Measurements from ENCODE around the gene SLC26A6. TPM values are rescaled to one million over a fixed set of nuclear protein-coding genes. Genes with fewer than 3 reads are reported as not detected.
A peak's percentile ranks its signal among the peaks of the same experiment; 100 is the strongest.

SLC26A6 gene
- total RNA-seq (100 to 1,000 TPM in 3 of 5 donors, 10 to 100 TPM in 2; 23.9 to 279 (median 137) TPM), polyA plus RNA-seq (10 to 100 TPM; 14.8 to 67.7 (median 31.4) TPM)
- long read RNA-seq, donor 1, partial matches to known transcripts: 0 of 1 reads
- long read RNA-seq, donor 1, other reads (novel, unspliced or antisense): 0 of 1 reads
- long read RNA-seq, donor 2: 0 reads
- long read RNA-seq, donor 3: 0 reads
- long read RNA-seq, donor 4: 0 reads
- long read RNA-seq, donor 5: 0 reads
- long read RNA-seq, donor 6: 0 reads
- long read RNA-seq, donor 7: 0 reads
- long read RNA-seq, donor 8, partial matches to known transcripts: 0 of 1 reads
- long read RNA-seq, donor 8, other reads (novel, unspliced or antisense): 0 of 1 reads
- long read RNA-seq, donor 9, partial matches to known transcripts: 0 of 1 reads
- long read RNA-seq, donor 9, other reads (novel, unspliced or antisense): 0 of 1 reads
- long read RNA-seq, donor 10: 0 reads

GRCh38 chr3:48635222-48636021 is at the start of gene SLC26A6:
Gene SLC26A6 (minus strand): TSS chr3:48635461. CDS start chr3:48635393, 68 bp downstream.
- no peaks in the 10 kb centered on the region for H3K9me3 ChIP-seq
- peaks cover 8 to 30% (median 30%) of the 10 kb centered on the region in 4 donors for H3K36me3 ChIP-seq
- H3K27me3 ChIP-seq: no peaks in the 10 kb centered on the region
- peak in 1 of 4 donors; percentile 31 for TF ChIP-seq POLR2A (IDR thresholded peaks at IDR 0.05)
- TF ChIP-seq EP300 (IDR thresholded peaks at IDR 0.05): no peak
- peak; percentile 49 to 89 (median 88) for TF ChIP-seq POLR2AphosphoS5 (IDR thresholded peaks at IDR 0.05)
- TF ChIP-seq CTCF (IDR thresholded peaks at IDR 0.05): peak in 5 of 7 experiments; percentile 20 to 43 (median 39)
- WGBS, 5 donors: 0 to 1% (median 0%) methylated on average over 22 to 68 of the region's 68 CpGs
- DNase-seq: peak; percentile 98 to 99
- H3K4me3 ChIP-seq: peak within 1 kb of the TSS; percentile 79 to 98 (median 94)
- H3K4me1 ChIP-seq: peaks cover 22 to 35% (median 26%) of the 10 kb centered on the region in 4 donors
- intact Hi-C loops (cut with DNase I; ENCODE audit: low total_unique reads): no loop called here
- H3K27ac ChIP-seq: peak within 1 kb of the TSS; percentile 79 to 91 (median 87)

GRCh38 chr3:48684480-48685143 is 49.4 kb upstream of the SLC26A6 start:
- intact Hi-C loops (cut with DNase I; ENCODE audit: low total_unique reads): no loop called here
- peaks cover 47 to 59% (median 55%) of the 10 kb centered on the region in 4 donors for H3K36me3 ChIP-seq
- no peaks in the 10 kb centered on the region for H3K9me3 ChIP-seq
- H3K4me1 ChIP-seq: peaks cover 26 to 46% (median 40%) of the 10 kb centered on the region in 4 donors
- peak overlapping the region; percentile 71 to 96 (median 78) for H3K4me3 ChIP-seq
- no peak for TF ChIP-seq EP300 (IDR thresholded peaks at IDR 0.05)
- TF ChIP-seq POLR2AphosphoS5 (IDR thresholded peaks at IDR 0.05): no peak
- TF ChIP-seq POLR2A (IDR thresholded peaks at IDR 0.05): no peak
- TF ChIP-seq CTCF (IDR thresholded peaks at IDR 0.05): no peak
- peak in 1 of 2 donors; percentile 45 for DNase-seq
- no peaks in the 10 kb centered on the region for H3K27me3 ChIP-seq
- 31 to 50% (median 42%) methylated on average over 7 of the region's 7 CpGs for WGBS, 5 donors
- H3K27ac ChIP-seq: peak overlapping the region in 4 of 5 donors; percentile 7 to 94 (median 91)

GRCh38 chr3:48684054-48684349 is 48.7 kb upstream of the SLC26A6 start:
- Histone ChIP-seq H3K4me3 (peak overlapping the region; percentile 71 to 96 (median 78)), H3K4me1 (peaks cover 26 to 46% (median 40%) of the 10 kb centered on the region in 4 donors), H3K27me3 (no peaks in the 10 kb centered on the region), H3K9me3 (no peaks in the 10 kb centered on the region), H3K36me3 (peaks cover 47 to 59% (median 55%) of the 10 kb centered on the region in 4 donors), H3K27ac (peak overlapping the region in 4 of 5 donors; percentile 7 to 94 (median 70))
- intact Hi-C loops (cut with DNase I; ENCODE audit: low total_unique reads): no loop called here
- WGBS, 5 donors: 65 to 73% (median 70%) methylated on average over 8 of the region's 8 CpGs
- TF ChIP-seq POLR2AphosphoS5 (IDR thresholded peaks at IDR 0.05): no peak
- no peak for TF ChIP-seq CTCF (IDR thresholded peaks at IDR 0.05)
- no peak for TF ChIP-seq EP300 (IDR thresholded peaks at IDR 0.05)
- no peak for TF ChIP-seq POLR2A (IDR thresholded peaks at IDR 0.05)
- no peak for DNase-seq

- H3K27ac ChIP-seq: peak overlapping the region in 1 of 5 donors; percentile 94
- H3K4me3 ChIP-seq: no peak overlapping the region
- TF ChIP-seq CTCF (IDR thresholded peaks at IDR 0.05) (no peak), EP300 (IDR thresholded peaks at IDR 0.05) (no peak), POLR2AphosphoS5 (IDR thresholded peaks at IDR 0.05) (no peak), POLR2A (IDR thresholded peaks at IDR 0.05) (no peak)
- intact Hi-C loops (cut with DNase I; ENCODE audit: low total_unique reads): no loop called here
- H3K4me1 ChIP-seq: peaks cover 26 to 44% (median 40%) of the 10 kb centered on the region in 4 donors
- H3K36me3 ChIP-seq: peaks cover 40 to 59% (median 55%) of the 10 kb centered on the region in 4 donors
- WGBS, 5 donors: 85 to 93% (median 91%) methylated on average over 9 of the region's 9 CpGs
- no peak for DNase-seq
- H3K27me3 ChIP-seq: no peaks in the 10 kb centered on the region
- no peaks in the 10 kb centered on the region for H3K9me3 ChIP-seq
Observed at GRCh38 chr3:48682786-48683185, 47.5 kb upstream of the SLC26A6 start.
